AG09319 (cell line): Measurements from ENCODE around the gene KRTAP10-10.
"Not testable (repeated sequence)": the region's sequence is repeated elsewhere in the genome, so short reads cannot be mapped to it uniquely, and the experiment has no call there.

Experiments used
- DNase-seq: peaks from one replicate; pipeline ENCODE4 v3.0.0-alpha.2; 2010; ENCODE audit warnings: low read depth; ENCODE audit errors: extremely low read depth
- CTCF ChIP-seq: IDR thresholded peaks from 2 replicates; pipeline ENCODE4 v1.5.1; 2011; ENCODE audit warnings: low read depth, mild to moderate bottlenecking, inconsistent platforms, low read length, moderate library complexity

Gene KRTAP10-10

GRCh38 chr21:44653656-44654575 lies 16.8 kb downstream of the KRTAP10-10 start:
- no peak for TF ChIP-seq CTCF
- no peak for DNase-seq

- TF ChIP-seq CTCF, result no peak
- DNase-seq, result no peak
Measured at GRCh38 chr21:44654576-44655175, 17.5 kb downstream of the KRTAP10-10 start, which contains the start of gene KRTAP12-4. Gene KRTAP12-4, minus strand, starts transcription at chr21:44654659. Its CDS starts 45 bp downstream, at chr21:44654614.

GRCh38 chr21:44656868-44657267 lies 19.7 kb downstream of the KRTAP10-10 start:
- no peak for DNase-seq
- no peak for TF ChIP-seq CTCF

GRCh38 chr21:44657635-44658540 lies 20.7 kb downstream of the KRTAP10-10 start, which contains the start of gene KRTAP12-3:
Gene KRTAP12-3, plus strand, starts transcription at chr21:44657932. Its CDS starts 48 bp downstream, at chr21:44657980.
- DNase-seq, result no peak
- no peak for TF ChIP-seq CTCF

- DNase-seq, result no peak
- no peak for TF ChIP-seq CTCF
Measured at GRCh38 chr21:44658541-44658910, 21.4 kb downstream of the KRTAP10-10 start.

- TF ChIP-seq CTCF, result no peak
- DNase-seq, result no peak
Measured at GRCh38 chr21:44658913-44659595, 21.9 kb downstream of the KRTAP10-10 start.

GRCh38 chr21:44661567-44661966 lies 24.4 kb downstream of the KRTAP10-10 start:
- not testable (repeated sequence) for DNase-seq
